Hepatocyte (in vitro differentiated cells): ENCODE results near the gene AGFG1. TPM values are rescaled to one million over a fixed set of nuclear protein-coding genes. Genes with fewer than 3 reads are reported as not detected.

Experiments used
- DNase-seq: peaks from one replicate; pipeline ENCODE4 v3.0.0-alpha.2; 2016; ENCODE audit warnings: low spot score
- H2AFZ ChIP-seq: fragments of 200-600 bp; sonication (generic); 2 replicates; pipeline ENCODE4 v1.6.0; 2016; ENCODE audit warnings: antibody characterized with exemption, mild to moderate bottlenecking
- H3K27ac ChIP-seq: fragments of 200-600 bp; sonication (generic); 2 replicates; pipeline ENCODE4 v1.5.1; 2016; ENCODE audit warnings: mild to moderate bottlenecking
- H3K27me3 ChIP-seq: fragments of 200-600 bp; sonication (generic); 2 replicates; pipeline ENCODE4 v1.6.1; 2016
- H3K36me3 ChIP-seq: fragments of 200-600 bp; sonication (generic); replicated peaks from 2 replicates; pipeline ENCODE4 v1.5.1; 2016; ENCODE audit warnings: low read depth; ENCODE audit not compliant: insufficient read depth
- H3K4me1 ChIP-seq: fragments of 200-600 bp; sonication (generic); 2 replicates; pipeline ENCODE4 v1.5.1; 2016; ENCODE audit warnings: mild to moderate bottlenecking, moderate library complexity; ENCODE audit not compliant: insufficient read depth
- H3K4me2 ChIP-seq: fragments of 200-600 bp; sonication (generic); 2 replicates; pipeline ENCODE4 v1.6.0; 2016
- H3K4me3 ChIP-seq: fragments of 200-600 bp; sonication (generic); 2 replicates; pipeline ENCODE4 v1.5.1; 2016; ENCODE audit warnings: mild to moderate bottlenecking
- H3K79me2 ChIP-seq: fragments of 200-600 bp; sonication (generic); 2 replicates; pipeline ENCODE4 v1.6.0; 2017; ENCODE audit warnings: mild to moderate bottlenecking
- H3K9me2 ChIP-seq: fragments of 200-600 bp; sonication (generic); replicated peaks from 2 replicates; pipeline ENCODE4 v1.6.0; 2017; ENCODE audit warnings: mild to moderate bottlenecking; ENCODE audit not compliant: insufficient read depth
- H3K9me3 ChIP-seq: fragments of 200-600 bp; sonication (generic); 2 replicates; pipeline ENCODE4 v1.5.1; 2016; ENCODE audit warnings: low read depth, mild to moderate bottlenecking
- H4K20me1 ChIP-seq: fragments of 200-600 bp; sonication (generic); 2 replicates; pipeline ENCODE4 v1.6.0; 2016; ENCODE audit warnings: mild to moderate bottlenecking; ENCODE audit not compliant: insufficient read depth, poor library complexity, severe bottlenecking
- EZH2 ChIP-seq: fragments of 200-600 bp; sonication (generic); IDR thresholded peaks from 2 replicates; pipeline ENCODE4 v1.6.1; 2016; ENCODE audit warnings: antibody characterized with exemption, mild to moderate bottlenecking, borderline replicate concordance
- EZH2phosphoT487 ChIP-seq: fragments of 200-600 bp; sonication (generic); IDR thresholded peaks from one replicate; pipeline ENCODE4 v1.6.1; 2018; ENCODE audit warnings: antibody characterized with exemption, mild to moderate bottlenecking, low read depth, moderate library complexity; ENCODE audit not compliant: unreplicated experiment, severe bottlenecking
- WGBS: methylation state at CpG from one replicate; pipeline ENCODE4 v1.1.6; 2016; ENCODE audit warnings: low lambda C conversion rate; ENCODE audit errors: missing lambda C conversion rate; 5-methylcytosine and 5-hydroxymethylcytosine counted together
- polyA plus RNA-seq: library from polyadenylated mRNA; unstranded; fragments of >200 nt; fragmentation: Nextera tagmentation; extraction: Ambion mirVana; gene quantifications from 2 replicates; pipeline ENCODE4 v1.2.1, GENCODE V29; 2016
- total RNA-seq: library from RNA; depleted of rRNA; stranded (reverse); fragments of >200 nt; gene quantifications from 2 replicates; pipeline ENCODE4 v1.2.3, GENCODE V29; 2014
- TF ChIP-seq, protein P1 (sequence below): fragments of 200-600 bp; sonication (generic); IDR thresholded peaks from 2 replicates; pipeline ENCODE4 v1.5.1; 2016; ENCODE audit warnings: antibody characterized with exemption, mild to moderate bottlenecking; ENCODE audit not compliant: poor library complexity

Gene AGFG1
- total and polyA plus RNA-seq, 2 experiments from 2014 or later, result 62.4 to 91.6 TPM

DNA sequence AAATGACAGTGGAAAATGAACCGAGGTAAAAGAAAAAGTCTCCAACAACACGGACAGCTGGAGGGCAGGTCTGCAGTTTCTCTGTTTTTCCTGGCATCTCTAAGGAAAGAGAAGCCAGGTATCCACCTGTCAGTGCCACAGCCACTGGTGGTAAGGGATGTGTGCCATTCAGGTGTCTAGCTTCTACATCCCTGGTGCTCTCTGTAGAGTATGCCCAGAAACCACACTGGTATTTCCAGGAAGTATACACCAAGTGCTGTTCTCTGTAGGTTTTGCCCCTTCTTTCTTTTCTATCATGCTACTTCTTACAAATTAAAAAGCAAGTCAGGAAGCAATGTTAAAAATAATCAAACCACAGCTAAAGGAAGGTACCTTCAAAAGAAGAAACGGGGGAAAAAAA, 7.6 kb upstream of the AGFG1 start:
- peaks cover 36% of the 10 kb centered on the region for H3K4me1 ChIP-seq
- H3K36me3 ChIP-seq, result no peaks in the 10 kb centered on the region
- DNase-seq, result no peak
- H3K9me2 ChIP-seq, result no peaks in the 10 kb centered on the region
- 96% methylated on average over 3 of the region's 3 CpGs for WGBS
- peaks cover 5% of the 10 kb centered on the region for H3K79me2 ChIP-seq
- no peak overlapping the region for H3K4me3 ChIP-seq
- no peaks in the 10 kb centered on the region for H3K9me3 ChIP-seq
- H3K27ac ChIP-seq, result peak overlapping the region; percentile 1
- H4K20me1 ChIP-seq, result no peaks in the 10 kb centered on the region
- TF ChIP-seq EZH2 (no peak), EZH2phosphoT487 (no peak)
- TF ChIP-seq, protein P1, sequence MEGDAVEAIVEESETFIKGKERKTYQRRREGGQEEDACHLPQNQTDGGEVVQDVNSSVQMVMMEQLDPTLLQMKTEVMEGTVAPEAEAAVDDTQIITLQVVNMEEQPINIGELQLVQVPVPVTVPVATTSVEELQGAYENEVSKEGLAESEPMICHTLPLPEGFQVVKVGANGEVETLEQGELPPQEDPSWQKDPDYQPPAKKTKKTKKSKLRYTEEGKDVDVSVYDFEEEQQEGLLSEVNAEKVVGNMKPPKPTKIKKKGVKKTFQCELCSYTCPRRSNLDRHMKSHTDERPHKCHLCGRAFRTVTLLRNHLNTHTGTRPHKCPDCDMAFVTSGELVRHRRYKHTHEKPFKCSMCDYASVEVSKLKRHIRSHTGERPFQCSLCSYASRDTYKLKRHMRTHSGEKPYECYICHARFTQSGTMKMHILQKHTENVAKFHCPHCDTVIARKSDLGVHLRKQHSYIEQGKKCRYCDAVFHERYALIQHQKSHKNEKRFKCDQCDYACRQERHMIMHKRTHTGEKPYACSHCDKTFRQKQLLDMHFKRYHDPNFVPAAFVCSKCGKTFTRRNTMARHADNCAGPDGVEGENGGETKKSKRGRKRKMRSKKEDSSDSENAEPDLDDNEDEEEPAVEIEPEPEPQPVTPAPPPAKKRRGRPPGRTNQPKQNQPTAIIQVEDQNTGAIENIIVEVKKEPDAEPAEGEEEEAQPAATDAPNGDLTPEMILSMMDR, result no peak
- no peak overlapping the region for H2AFZ ChIP-seq
- H3K4me2 ChIP-seq, result no peak overlapping the region
- H3K27me3 ChIP-seq, result no peaks in the 10 kb centered on the region

DNA sequence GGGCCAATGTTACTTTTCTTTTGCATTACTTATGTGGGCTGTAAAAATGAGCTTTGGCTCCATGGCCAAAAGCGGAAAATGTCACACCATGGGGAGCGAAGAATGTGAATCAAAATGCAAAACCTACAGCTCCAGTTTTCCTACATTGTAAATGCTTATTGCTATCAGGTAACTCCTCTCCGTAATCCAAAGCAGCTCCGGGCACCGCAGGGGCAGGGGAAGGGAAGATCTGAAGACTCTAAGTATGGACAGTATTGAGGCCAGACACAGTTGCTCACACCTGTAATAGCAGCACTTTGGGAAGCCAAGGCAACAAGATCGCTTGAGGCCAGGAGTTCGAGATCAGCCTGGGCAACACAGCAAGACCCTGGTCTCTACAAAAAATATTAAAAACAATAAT, 7.1 kb upstream of the AGFG1 start:
- Histone ChIP-seq H3K4me1 (peaks cover 36% of the 10 kb centered on the region), H2AFZ (no peak overlapping the region), H3K27me3 (no peaks in the 10 kb centered on the region), H3K79me2 (peaks cover 10% of the 10 kb centered on the region), H3K4me3 (no peak overlapping the region), H3K9me3 (no peaks in the 10 kb centered on the region), H3K9me2 (no peaks in the 10 kb centered on the region), H4K20me1 (no peaks in the 10 kb centered on the region), H3K4me2 (no peak overlapping the region), H3K36me3 (no peaks in the 10 kb centered on the region), H3K27ac (no peak overlapping the region)
- TF ChIP-seq EZH2phosphoT487 (no peak), EZH2 (no peak)
- TF ChIP-seq, protein P1, result no peak
- WGBS, result 88% methylated on average over 7 of the region's 7 CpGs
- no peak for DNase-seq

DNA sequence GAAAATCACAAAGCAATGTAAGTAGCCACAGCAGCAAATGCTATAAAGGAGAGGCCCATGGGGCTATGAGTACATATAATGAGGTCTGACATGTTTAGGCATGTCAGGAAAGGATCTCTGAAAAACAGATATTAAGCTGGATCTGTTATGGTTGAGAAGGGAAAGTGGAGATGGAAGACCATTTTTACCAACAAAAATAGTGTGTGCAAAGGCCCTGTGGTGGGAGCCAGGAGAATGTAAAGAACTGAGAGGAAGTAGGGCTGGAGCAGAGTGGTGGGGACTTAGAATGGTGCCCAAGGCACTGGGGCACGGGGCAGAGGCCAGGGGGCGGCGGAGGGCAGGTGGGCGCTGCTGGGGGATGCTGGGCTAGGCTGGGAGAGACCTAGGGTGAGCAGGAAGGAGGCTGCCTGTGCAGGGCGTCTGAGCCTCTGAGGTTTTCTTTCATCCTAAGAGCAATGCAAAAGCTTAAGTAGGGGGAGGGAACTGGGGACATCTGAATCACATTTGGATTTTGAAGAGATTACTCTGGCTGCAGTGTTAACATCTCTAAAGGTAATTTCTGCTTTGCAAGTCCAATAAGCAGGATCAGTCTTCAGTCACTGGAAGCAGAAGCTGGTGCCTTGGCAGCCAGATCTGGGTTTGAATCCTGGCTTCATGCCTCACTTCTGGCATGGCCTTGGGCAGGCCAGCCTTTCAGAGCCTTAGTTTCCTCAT, 4.9 kb upstream of the AGFG1 start:
- Histone ChIP-seq H3K36me3 (no peaks in the 10 kb centered on the region), H3K27me3 (no peaks in the 10 kb centered on the region), H3K9me2 (no peaks in the 10 kb centered on the region), H3K4me1 (peaks cover 30% of the 10 kb centered on the region), H3K79me2 (peaks cover 14% of the 10 kb centered on the region), H4K20me1 (no peaks in the 10 kb centered on the region), H2AFZ (no peak overlapping the region), H3K27ac (peak overlapping the region; percentile 90), H3K4me2 (peak overlapping the region; percentile 58), H3K4me3 (no peak overlapping the region), H3K9me3 (no peaks in the 10 kb centered on the region)
- no peak for DNase-seq
- WGBS, result 85% methylated on average over 5 of the region's 5 CpGs
- no peak for TF ChIP-seq EZH2phosphoT487
- TF ChIP-seq, protein P1, result no peak
- no peak for TF ChIP-seq EZH2
